ENCODE measurements around the gene PAPPA2.

PAPPA2 gene

DNA sequence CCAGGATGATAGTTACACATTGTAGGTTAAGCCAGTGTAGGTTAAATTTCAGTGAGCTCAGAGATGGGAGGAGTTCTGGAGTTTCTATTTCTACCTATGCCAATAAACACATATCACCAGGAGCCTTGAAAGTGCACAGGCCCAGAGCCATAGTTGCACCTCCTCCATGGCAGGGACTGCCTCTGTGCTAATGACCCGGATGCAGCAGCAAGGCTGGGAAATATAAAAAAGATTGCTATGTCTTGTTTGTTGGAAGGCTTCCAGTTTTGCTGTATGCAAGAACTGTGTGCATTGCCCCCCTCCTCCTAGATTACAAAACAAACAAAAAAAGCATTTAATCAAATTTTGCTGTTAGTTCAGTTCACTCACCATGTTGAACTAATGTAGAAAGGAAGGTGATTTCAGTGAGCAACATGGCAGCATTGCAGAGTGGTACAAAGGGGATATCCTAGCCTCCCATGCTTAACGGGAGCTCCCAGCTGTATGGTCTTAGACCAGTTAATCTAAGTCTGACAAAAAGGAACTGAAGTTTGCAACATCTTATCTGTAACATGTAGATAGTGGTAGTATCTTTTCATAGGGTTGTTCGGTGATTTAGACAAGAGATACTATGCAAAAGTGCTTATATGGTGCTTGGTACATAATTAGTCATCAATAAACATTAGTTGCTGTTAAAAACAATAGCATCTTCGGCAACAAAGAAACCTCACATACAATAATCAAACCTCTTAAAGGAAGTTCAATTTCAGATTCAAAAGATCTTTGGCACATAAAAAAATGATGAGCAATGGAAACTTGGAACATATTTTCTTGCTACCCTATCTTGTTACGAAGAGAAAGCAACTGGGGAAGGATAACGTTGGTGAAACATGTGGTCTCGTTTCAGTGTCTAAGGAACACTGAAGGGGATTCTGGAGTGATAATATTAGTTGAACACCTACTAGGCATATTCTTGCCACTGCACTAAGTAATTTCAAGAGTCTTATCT lies 392.1 kb downstream of the PAPPA2 start:
- DNase-seq (ENCODE audit: low read depth in 3 of 3) = no peak

DNA sequence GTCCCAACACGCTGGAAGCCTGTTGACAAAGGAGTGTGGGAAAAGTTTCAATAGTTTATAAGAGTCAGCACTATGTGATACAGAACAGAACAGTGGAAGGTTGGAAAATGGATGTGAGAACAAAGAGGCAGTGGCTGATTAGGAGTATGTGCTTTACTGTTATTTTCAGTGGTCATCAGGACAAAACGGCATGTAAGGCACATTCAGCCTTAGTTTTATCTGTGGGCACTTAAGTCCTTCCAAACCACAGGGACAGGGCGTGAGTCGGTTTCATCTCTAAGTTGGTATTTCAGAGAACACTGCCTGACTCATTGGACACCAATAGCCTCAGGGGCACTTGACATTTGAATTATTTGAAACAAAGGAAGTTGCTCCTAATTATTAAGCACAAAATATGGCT lies 394.7 kb downstream of the PAPPA2 start:
- no peak for DNase-seq (ENCODE audit: low read depth in 3 of 3)

DNA sequence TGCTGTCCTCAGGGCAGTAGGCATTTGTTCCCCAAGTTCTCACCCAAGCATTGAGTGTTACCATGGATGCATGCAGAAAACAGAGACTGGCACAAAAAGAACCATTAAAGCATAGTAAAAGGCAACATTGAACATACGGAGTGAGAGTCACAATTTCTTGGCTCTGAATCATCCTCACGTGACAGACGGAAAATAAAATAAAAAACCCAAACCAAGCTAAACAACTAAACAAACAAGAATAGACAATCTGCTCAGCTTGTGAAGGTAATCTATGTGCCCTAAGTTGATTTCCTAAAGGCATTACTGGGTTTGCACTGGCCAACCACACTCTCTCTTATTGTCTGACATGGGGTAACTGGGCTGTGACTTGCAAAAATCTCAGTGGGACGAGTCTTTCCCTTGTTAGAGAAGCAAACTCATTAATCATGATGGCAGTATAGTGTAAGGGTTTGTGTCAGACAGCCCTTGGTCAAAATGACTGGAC lies 395.5 kb downstream of the PAPPA2 start:
- DNase-seq (ENCODE audit: low read depth in 3 of 3) = no peak

DNA sequence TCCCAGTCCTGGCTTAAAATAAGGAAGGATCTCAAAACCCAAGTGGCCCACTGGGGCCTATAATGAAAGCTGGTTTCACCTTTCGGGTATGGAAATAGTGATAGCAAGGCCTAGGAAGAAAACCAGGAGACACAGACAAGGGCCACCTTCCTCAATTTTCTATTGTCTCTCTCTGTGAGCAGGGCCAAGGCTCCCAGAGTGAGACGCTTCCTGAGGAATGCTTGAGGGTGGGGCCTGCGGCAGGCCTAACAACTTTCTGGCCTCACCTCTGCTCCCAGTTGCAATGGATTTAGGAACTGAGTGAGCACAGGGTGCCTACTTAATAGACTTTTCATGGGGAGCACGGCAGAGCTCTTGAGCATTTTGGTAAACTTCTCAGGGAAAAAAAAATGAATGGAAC lies 400.6 kb downstream of the PAPPA2 start:
- no peak for DNase-seq (ENCODE audit: low read depth in 3 of 3)

DNA sequence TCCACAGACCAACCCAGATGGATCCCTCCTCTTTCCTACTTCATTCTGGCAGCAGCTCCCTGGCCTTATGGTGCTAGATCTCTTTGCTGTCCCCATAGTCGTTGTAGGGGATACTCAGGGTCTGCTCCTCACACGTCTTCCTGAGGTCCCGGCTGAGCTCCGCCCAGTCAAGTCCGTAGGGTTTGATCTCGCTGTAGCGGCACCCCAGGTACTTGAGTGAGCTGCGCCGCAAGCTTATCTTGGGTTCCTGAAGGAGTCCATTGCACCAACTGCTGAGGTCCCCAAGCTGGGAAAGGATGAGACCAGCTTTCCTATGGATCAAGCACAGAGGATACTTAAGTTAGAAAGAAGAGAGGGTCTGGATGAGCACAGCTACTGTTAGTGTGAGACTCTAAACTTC lies 401.2 kb downstream of the PAPPA2 start:
- no peak for DNase-seq (ENCODE audit: low read depth in 3 of 3)

DNA sequence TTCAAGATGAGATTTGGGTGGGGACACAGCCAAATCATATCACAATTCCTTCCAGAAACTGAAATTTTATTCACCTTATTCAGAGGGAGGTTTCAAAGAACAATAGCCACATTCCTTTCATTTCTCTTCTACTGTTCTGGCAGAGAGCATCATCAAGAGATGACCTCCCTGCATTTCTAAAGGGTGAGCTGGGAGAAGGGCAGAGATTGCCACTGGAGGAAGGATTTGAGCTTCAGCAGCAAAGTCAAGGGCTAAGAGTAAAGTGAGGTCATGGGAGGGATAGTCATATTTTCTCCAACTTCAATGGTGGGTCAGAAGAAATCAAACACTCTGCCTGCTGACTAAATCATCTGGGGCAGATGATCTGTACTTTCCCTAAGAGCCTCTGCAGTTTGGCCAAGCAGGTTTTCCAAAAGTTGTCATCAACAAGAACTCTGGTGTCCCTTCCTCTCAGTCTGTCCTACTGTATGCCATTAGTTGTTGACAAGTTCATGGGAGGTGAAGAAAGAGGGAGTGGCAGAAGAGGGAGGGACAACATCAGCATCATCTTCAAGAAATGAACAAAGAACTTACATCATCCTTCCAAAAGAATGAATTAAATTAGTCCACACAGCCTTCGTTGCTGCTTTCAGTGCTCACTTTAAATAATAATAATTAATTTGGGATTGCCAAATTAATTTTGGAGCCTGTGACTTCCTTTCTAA lies 403.2 kb downstream of the PAPPA2 start:
- no peak for DNase-seq (ENCODE audit: low read depth in 3 of 3)

DNA sequence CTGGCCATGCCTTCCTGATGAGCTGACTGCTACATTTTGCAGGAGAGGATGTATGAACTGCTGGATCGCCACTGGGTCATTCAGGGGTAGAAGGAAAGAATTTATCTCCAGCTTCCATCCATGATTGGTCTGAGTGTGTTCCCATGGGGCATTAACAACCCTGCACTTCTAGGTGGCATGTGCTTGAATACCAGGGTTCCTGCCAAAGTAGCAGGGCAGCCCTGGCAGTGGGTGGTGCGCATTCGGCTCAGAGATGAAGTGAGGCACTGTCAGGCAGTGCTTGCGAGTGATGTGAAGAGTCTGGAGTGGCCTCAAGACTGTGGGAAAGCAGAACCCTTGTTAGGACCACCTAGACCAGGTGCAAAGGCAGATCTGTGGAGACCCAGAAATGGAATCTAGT lies 406.6 kb downstream of the PAPPA2 start:
- no peak for DNase-seq (ENCODE audit: low read depth in 3 of 3)

DNA sequence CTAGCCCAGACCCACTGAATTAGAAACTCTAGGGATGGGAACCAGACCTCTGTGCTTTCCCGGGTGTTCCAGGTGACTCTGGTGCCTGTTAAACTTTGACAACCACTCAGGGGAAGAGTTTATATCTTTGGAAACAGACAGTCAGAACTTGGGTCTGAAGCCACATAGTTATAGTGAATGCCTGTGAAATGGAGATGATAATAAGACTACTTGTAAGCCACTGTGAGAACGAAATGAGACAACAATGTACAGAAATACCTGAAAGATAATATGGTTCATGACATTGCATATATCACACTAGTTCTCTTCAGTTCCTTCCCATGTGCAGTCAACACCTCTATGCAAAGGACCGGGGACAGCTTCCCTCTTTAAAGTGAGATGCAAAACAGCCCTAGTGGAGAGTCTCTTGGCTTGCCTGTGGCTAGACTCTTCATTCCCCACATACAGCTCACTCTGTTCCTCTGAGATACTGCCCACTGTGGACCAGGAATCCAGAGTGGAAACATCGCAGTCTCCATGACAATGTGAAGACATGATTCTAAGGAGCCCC lies 414.1 kb downstream of the PAPPA2 start:
- no peak for DNase-seq (ENCODE audit: low read depth in 3 of 3)

DNA sequence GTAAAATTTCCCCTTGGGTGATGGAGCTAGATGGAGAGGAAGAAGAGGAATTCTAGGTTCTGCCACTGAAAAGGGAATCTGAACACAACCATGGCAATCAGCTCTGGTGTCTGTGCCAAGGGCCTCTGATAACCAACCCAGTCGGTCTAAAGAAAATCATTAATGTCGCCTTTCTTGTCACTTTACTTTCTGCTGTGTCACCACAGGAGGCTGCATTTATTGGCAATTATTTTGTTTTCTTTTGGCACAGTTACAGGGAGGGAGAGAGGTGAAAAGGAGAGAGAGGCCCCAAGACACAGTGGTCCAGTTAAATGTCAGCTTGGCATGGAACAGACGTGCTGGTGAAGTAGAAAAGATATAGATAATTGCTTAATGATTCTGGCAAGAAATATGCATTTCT lies 414.6 kb downstream of the PAPPA2 start:
- DNase-seq (ENCODE audit: low read depth in 3 of 3) = no peak

DNA sequence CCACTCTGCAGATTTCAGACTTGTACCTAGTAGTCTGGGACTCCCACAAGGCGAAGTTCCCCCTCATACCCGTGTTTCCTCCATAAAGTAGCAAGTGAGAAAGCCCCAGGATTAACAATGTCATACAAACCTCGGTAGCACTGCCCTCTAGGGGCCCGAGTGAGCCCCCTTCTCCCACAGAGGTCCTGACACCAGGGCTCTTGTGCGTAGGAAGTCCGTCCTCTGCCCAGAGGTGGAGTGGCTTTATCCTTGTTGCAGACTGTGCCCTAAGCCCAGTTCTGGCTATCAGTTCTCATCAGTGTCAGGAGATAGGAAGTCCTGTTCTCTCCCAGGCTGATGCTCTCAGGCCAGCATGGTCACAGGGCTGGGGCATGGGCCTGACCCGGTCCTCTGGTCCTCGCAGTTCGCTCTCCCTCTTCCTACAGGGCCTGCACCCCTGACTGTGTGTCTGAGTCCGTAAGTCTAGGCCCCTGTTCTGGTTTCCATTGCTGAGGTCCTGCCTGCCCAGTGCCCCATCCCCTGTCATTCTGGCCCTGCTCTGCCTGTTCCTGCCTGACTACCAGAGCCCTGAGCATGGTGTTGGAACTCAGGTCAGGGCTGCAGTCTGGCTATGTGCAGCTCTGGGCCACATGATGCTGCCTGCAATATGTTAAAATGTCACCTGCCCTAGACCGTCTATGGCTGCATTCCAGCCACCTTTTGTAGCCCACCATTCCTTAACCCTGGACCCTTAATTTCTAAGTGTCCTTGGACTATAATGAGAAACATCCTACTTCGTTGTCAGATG lies 416.0 kb downstream of the PAPPA2 start:
- DNase-seq (ENCODE audit: low read depth in 3 of 3) = no peak

DNA sequence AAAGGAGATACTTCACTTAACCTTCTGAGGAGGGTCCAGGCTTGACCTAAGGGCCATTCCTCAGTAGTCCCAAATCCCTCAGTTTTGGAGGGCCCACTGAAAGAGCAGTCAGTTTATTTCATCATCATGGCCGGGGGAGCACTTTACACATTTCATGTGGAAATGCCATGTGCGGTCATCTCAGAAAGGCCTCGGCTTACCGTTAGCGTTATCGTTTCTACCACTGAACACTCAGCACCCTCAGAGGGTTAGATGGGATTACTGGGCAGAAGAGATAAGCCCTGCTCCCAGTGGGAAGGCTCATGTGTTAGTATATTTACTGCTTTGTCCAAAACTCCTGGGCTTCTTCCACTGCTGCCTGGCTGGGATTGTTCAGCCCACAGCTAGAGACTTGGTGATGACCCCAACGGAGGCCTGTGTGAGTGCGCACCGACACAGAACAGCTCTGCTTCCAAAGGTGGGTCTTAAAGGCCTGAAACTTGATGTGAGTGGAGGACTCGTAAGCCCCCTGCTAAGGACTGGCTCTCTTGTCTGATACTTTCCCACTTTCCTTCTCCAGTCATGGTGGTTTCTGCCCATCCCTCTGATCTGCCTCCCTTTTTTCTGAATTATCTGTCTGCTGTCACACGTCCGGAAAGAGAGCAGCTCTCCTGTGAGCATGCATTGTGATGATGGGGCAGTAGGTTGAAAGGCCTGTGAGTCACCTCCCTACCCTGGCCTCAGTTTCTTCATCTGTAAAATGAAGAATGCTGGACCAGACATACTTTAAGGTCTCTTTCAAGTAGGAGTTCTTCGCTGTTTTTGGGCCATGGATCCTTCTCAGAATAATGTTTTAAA lies 417.0 kb downstream of the PAPPA2 start:
- DNase-seq (ENCODE audit: low read depth in 3 of 3) = no peak

DNA sequence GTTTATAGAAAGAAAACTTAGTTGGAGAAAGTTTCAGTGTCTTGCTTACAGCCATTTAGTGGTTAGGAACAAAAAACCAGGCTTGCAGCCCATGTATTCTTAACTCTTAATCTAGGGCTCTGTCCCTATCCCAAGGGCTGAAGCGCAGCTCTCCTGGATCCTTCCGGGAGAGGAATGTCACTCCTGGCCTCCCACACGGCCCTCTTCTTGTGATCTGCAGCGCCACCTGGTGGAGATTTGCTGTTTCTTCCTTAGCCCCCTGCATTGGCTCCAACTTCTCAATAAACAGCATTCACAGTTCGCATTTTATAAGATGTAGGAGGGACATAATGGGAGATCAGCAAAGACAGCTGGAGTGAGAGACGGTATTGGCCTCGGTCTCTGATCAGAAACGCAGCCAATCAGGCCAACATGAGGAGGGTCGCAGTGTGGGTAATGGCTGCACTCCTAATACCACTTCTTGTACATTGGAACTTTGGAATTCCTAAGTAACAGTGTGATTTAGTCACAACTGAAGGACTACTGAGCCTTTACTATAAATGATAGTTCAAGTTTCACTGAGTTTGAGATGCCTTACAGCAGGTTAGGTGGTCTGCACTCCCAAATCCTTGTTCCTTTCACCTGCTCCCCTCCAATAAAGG lies 418.1 kb downstream of the PAPPA2 start:
- peak; percentile 1 to 40 (median 20) for DNase-seq (ENCODE audit: low read depth in 3 of 3)

DNA sequence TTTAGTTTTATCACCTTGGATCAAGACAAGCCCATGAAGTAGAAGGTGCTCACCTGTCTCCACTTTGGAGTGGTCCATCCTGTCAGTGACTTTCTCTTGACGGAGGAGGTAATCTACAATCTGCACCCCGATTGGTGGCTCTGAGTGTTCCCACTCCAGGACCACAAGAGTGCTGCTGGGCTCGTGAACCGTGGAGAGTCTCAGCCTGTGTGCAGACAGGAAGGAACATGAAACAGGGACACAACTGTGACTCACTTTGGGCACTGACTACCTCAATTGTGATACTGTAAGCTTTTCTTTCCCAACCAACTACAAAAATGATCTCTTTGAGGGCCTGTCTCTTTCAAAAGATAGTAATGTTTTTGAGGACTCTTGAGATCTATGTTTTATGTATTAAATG lies 421.3 kb downstream of the PAPPA2 start:
- DNase-seq (ENCODE audit: low read depth in 3 of 3) = no peak

DNA sequence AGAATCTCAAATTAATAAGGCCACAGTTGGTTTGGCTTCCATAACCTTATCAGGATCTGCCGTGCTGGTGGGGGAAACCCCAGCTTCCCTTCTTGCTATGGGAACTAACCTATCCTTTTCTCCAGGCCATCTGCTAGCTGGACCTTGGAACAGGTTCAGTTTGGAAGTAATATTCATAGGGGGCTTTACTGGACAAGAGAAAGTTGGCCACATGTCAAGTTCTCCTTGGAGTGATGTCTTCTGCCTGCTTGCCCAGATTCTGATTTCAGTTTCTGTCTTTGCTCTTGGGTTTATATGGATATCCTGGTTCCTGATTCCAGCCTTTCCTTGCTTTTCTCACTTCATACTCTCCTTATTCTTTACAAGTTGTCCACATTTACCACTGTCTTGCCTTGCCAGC lies 421.9 kb downstream of the PAPPA2 start:
- DNase-seq (ENCODE audit: low read depth in 3 of 3) = no peak

DNA sequence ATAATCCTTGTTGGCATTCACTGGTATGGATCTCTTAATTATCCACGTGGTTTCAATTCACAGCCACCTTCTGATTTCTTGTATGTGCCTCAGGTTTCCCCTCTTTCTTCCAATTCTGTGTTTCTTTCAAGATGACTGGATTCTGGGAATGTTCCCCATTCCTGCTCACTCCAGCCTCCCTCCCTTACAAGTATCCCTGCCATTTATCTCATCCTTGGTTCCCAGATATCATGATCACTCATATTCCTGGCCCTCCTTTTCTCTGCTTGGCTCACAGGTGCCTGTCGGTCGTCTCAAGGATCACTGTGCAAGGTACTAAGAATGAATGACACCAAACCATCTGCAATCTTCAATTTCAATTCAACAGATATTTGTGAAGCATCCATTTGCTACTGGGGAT lies 422.4 kb downstream of the PAPPA2 start:
- DNase-seq (ENCODE audit: low read depth in 3 of 3) = no peak

DNA sequence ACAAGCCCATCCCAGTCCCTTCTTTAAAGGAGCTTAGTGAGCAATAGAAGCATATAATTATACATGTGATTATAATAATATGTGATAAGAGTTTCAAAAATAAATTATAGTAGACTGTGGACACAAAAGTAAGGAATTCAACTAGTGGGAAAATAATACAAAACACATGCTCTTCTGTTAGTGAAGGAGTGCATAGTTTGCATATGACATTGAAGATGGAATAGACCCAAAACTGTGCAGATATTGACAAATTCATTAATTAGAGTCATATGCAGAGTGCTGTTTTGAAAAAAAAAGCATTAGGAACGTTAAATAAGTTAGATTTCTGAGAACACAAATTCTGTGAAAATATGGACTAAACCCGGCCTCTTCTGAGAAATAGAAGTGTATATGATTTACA lies 422.8 kb downstream of the PAPPA2 start:
- no peak for DNase-seq (ENCODE audit: low read depth in 3 of 3)

DNA sequence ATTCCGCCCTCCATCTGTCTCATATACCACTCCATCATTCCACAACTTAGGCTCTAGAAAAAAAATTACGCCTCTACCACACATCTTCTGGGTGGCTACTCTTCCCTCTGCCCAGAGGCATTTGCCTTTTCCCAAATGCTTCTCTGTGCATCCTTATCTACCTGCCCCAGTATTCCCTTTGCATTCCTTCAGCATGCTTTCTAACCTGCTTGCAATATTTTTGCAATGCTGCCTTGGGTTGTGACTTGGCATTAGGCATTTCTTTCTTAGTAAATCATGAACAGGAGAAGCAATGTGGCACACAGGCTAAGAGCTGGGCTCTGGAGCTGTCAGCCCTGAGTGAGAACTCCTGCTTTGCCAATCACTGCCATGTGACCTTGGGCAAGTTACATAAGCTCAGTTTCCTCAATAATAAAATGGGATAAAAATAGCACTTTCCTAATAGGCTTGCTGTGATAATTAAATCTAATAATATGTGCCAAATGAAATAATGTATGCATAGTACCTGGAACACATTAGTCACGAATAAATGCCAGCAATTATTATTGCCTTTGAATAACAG lies 425.6 kb downstream of the PAPPA2 start:
- DNase-seq (ENCODE audit: low read depth in 3 of 3) = no peak

DNA sequence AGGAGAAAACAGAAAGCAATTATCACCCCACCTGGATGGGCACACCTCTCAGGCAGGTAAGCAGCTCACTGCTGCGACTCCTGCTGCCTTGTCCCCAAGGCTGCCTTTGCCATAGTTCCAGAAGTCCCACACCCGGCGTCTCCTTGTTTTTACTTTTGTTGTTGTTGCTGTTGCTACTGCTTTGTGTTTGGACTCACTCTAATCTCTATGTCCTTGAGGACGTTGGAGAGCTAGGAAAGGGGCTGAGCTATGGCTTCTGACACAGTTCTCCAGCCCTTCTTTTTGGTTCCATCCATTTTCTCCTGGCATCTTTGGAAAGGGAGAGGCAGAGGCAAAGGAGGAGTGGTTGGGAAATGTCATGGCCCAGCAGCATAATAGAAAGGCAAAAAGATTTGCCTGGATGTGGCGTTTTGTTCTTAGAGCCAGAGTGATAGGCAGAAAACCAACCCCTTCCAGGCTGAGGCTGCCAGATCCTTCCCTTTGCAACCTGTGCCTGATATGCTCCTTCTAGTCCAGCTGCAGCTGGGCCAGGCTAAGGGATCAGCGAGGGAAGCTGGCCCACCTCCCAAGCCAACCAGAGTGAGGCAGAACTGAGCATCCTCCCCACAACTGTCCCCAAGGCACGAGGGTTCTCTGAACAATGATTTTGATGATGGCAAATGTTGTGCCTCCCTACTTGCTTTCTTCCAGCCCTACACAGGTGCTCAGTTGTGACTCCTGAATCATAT lies 430.8 kb downstream of the PAPPA2 start:
- no peak for DNase-seq (ENCODE audit: low read depth in 3 of 3)

DNA sequence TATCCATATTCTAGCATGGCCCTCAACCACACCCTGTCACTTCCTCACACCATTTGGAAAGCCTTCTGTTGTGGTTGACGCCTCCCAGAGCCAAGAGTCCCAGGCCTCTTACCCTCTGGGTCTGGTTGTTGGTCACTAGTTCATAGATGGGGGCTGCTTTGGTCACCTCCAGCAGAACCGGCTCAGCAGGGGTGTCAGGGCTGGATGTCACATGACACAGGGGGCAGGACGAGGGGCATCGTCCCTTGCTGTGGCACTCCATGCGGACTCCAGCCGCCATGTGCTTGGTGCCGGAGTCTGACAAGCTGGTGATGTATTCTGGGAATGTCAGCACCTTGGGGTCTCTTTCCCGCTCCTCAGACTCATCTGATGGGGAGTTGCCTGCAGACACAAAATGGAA lies 431.5 kb downstream of the PAPPA2 start:
- DNase-seq (ENCODE audit: low read depth in 3 of 3) = no peak
